Measurements from ENCODE around the gene LMX1A. TPM values are rescaled to one million over a fixed set of nuclear protein-coding genes. Genes with fewer than 3 reads are reported as not detected.

Gene LMX1A
- polyA plus RNA-seq, 3 donors = not detected

GRCh38 chr1:165367375-165367993 is 11.0 kb upstream of the LMX1A start:
- peaks cover 0 to 13% (median 0%) of the 10 kb centered on the region in 7 donors for H3K9me3 Mint-ChIP-seq
- Histone ChIP-seq H3K27ac (ENCODE audit: low read depth in 1 of 2, low read length in 2 of 2) (no peak overlapping the region), H2AFZ (ENCODE audit: insufficient read depth, low read depth, low read length, poor library complexity, severe bottlenecking) (no peak overlapping the region), H4K20me1 (ENCODE audit: insufficient read depth, low read length) (no peaks in the 10 kb centered on the region), H3K36me3 (replicated peaks in 1 of 2; ENCODE audit: control insufficient read depth in 1 of 2, insufficient read depth in 2 of 2, low read length in 2 of 2) (no peaks in the 10 kb centered on the region), H3K9ac (ENCODE audit: insufficient read depth, low read length, poor library complexity, severe bottlenecking) (no peak overlapping the region), H3K4me3 (replicated peaks in 1 of 3; ENCODE audit: low read depth in 2 of 3, low read length in 3 of 3) (no peak overlapping the region), H3K4me2 (replicated peaks; ENCODE audit: extremely low read depth, low read length, poor library complexity, severe bottlenecking) (no peak overlapping the region), H3K4me1 (ENCODE audit: control insufficient read depth in 1 of 2, insufficient read depth in 2 of 2, low read length in 2 of 2) (peaks cover 8 to 10% of the 10 kb centered on the region in 2 donors), H3K27me3 (ENCODE audit: control insufficient read depth in 2 of 2, insufficient read depth in 2 of 2, low read length in 2 of 2) (peaks cover 28 to 71% of the 10 kb centered on the region in 2 donors), H3K79me2 (ENCODE audit: insufficient read depth, low read length) (no peaks in the 10 kb centered on the region), H3K9me3 (replicated peaks in 1 of 2; ENCODE audit: control insufficient read depth in 1 of 2, insufficient read depth in 1 of 2, low read length in 2 of 2) (no peaks in the 10 kb centered on the region)
- intact Hi-C loops (cut with micrococcal nuclease) = no loop called here
- peak overlapping the region in 1 of 2 donors; percentile 59 for H3K4me3 Mint-ChIP-seq
- WGBS (ENCODE audit: insufficient coverage) = 7% methylated on average over 3 of the region's 7 CpGs
- peak; percentile 97 for TF ChIP-seq CTCF (IDR thresholded peaks at IDR 0.05)
- peaks cover 21% of the 10 kb centered on the region for H3K4me1 Mint-ChIP-seq
- H3K36me3 Mint-ChIP-seq = no peaks in the 10 kb centered on the region
- peaks cover 41 to 81% (median 75%) of the 10 kb centered on the region in 3 donors for H3K27me3 Mint-ChIP-seq (ENCODE audit: low read depth in 3 of 3)
- DNase-seq = peak; percentile 36 to 61 (median 56)
- no peak overlapping the region for H3K27ac Mint-ChIP-seq

GRCh38 chr1:165365341-165365740 is 8.8 kb upstream of the LMX1A start:
- no peaks in the 10 kb centered on the region for H3K79me2 ChIP-seq (ENCODE audit: insufficient read depth, low read length)
- Mint-ChIP-seq H3K4me3 (no peak overlapping the region), H3K36me3 (no peaks in the 10 kb centered on the region), H3K4me1 (peaks cover 7% of the 10 kb centered on the region), H3K27ac (no peak overlapping the region), H3K9me3 (peaks cover 0 to 5% (median 0%) of the 10 kb centered on the region in 7 donors), H3K27me3 (ENCODE audit: low read depth in 3 of 3) (peaks cover 33 to 78% (median 66%) of the 10 kb centered on the region in 3 donors)
- 48% methylated on average over 2 of the region's 2 CpGs for WGBS (ENCODE audit: insufficient coverage)
- peaks cover 28 to 68% of the 10 kb centered on the region in 2 donors for H3K27me3 ChIP-seq (ENCODE audit: control insufficient read depth in 2 of 2, insufficient read depth in 2 of 2, low read length in 2 of 2)
- no peak overlapping the region for H3K4me2 ChIP-seq (replicated peaks; ENCODE audit: extremely low read depth, low read length, poor library complexity, severe bottlenecking)
- H4K20me1 ChIP-seq (ENCODE audit: insufficient read depth, low read length) = no peaks in the 10 kb centered on the region
- no peaks in the 10 kb centered on the region for H3K36me3 ChIP-seq (replicated peaks in 1 of 2; ENCODE audit: control insufficient read depth in 1 of 2, insufficient read depth in 2 of 2, low read length in 2 of 2)
- DNase-seq = no peak
- no peak overlapping the region for H3K9ac ChIP-seq (ENCODE audit: insufficient read depth, low read length, poor library complexity, severe bottlenecking)
- no peak for TF ChIP-seq CTCF (IDR thresholded peaks at IDR 0.05)
- H3K27ac ChIP-seq (ENCODE audit: low read depth in 1 of 2, low read length in 2 of 2) = no peak overlapping the region
- no peaks in the 10 kb centered on the region for H3K9me3 ChIP-seq (replicated peaks in 1 of 2; ENCODE audit: control insufficient read depth in 1 of 2, insufficient read depth in 1 of 2, low read length in 2 of 2)
- no peak overlapping the region for H2AFZ ChIP-seq (ENCODE audit: insufficient read depth, low read depth, low read length, poor library complexity, severe bottlenecking)
- no peak overlapping the region for H3K4me3 ChIP-seq (replicated peaks in 1 of 3; ENCODE audit: low read depth in 2 of 3, low read length in 3 of 3)
- intact Hi-C loops (cut with micrococcal nuclease) = no loop called here
- H3K4me1 ChIP-seq (ENCODE audit: control insufficient read depth in 1 of 2, insufficient read depth in 2 of 2, low read length in 2 of 2) = no peaks in the 10 kb centered on the region
